Frontal cortex (tissue), 4 donors: Measurements from ENCODE around the gene AGTPBP1. TPM values are rescaled to one million over a fixed set of nuclear protein-coding genes. Genes with fewer than 3 reads are reported as not detected.
"Not testable (repeated sequence)": the region's sequence is repeated elsewhere in the genome, so short reads cannot be mapped to it uniquely, and the experiment has no call there.

ENCODE experiments used
- DNase-seq, 2 donors: peaks; one replicate each; pipeline ENCODE4 v3.0.0; 2012; ENCODE audit warnings: low spot score in 2 of 2
- FAIRE-seq: peaks from 2 replicates; lab custom pipeline; 2012; peaks lifted over from hg19 to GRCh38; lab: Jason Lieb, UNC
- total RNA-seq: library from RNA; depleted of rRNA; stranded (reverse); fragments of >200 nt; gene quantifications from one replicate; pipeline ENCODE4 v1.2.3, GENCODE V29; 2014
- donor health status: control.
- donor health status: control.
- donor health status: control.

AGTPBP1 gene
- total RNA-seq, 1 donor from 2014 or later = 418 TPM

DNA sequence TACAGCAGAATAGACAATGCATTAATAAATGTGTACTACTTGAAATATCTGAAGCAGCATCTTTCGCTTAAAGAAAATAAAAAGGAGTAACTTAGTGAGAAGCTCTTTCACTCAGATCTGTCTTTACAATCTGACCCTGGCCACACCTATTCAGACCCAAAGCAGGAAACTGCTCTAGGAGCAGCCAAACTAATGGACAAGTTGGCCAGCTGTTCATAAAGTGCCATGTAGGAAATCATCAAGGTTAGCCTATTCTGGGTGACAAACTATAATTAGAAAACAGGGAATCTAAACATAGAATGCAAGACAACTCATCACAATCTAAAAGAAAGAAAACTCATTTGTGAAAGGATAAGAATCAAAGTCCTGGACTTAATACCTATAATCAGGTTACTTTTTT is 101.3 kb downstream of the AGTPBP1 start:
- FAIRE-seq = no peak
- DNase-seq = no peak

GRCh38 chr9:85639675-85640186 is 102.0 kb downstream of the AGTPBP1 start:
- DNase-seq (no peak), FAIRE-seq (peak; percentile 69)

GRCh38 chr9:85631809-85632208 is 109.9 kb downstream of the AGTPBP1 start:
- FAIRE-seq (peak; percentile 64), DNase-seq (no peak)

DNA sequence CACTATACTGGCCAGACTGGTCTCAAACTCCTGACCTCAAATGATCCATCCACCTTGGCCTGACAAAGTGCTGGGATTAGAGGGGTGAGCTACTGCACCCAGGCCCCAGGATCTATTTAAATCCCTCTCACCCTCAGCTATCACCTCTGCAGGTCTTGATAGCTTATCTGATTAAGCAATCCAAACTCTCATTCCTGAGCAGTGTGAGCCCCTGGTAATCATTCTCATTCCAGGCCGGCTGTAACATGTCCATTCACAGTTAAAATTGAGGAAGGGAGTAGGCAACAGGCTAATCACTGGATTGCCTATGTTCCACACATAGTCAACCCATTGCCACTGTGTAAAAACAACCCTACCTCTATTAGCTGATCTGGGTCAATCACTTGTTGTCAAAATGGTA is 111.1 kb downstream of the AGTPBP1 start:
- DNase-seq (no peak), FAIRE-seq (no peak)

DNA sequence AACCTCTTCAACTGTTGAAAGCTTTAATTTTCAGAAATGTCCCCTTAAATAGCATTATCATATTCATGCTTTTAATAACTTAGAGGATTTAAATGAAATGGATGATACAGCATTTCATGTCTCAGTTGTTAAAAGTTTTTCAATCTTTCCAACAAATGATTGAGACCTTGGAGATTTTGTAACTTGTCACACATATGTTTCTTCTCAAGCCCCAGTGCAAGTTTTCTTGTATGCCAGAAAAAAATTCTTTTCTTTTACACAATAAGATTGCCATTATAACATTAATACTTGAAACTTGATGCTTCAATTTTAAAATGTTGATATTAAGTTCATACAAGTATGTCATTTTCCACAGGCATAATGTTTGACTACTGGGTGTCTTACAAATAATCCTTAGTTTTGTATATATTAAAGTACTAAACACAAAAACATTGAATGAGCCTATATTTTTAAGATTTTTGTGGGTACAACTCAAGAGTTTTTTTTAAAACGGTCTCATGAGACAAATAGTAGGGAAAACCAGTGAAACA is 124.5 kb downstream of the AGTPBP1 start:
- FAIRE-seq = peak; percentile 6

DNA sequence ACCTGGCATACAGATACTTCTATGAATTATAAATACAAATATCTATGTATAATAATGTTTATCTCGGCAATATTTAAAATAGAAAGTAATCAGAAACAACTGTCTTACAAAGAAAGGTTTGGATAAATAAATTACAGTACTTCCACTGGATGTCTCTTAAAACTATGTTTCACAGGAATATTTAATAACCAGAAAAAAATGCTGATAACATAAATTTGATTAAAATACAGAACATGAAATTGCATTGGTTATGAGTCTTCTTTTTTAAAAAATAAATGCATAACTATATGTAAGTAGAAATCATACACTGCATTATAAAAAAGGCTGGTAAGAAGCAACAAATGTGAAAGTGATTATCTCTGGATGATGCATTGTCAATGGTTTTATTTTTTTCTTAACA is 126.0 kb downstream of the AGTPBP1 start:
- no peak for FAIRE-seq
- DNase-seq = no peak

More for the DNA sequence above, 124.5 kb downstream of the AGTPBP1 start:
- no peak for DNase-seq

DNA sequence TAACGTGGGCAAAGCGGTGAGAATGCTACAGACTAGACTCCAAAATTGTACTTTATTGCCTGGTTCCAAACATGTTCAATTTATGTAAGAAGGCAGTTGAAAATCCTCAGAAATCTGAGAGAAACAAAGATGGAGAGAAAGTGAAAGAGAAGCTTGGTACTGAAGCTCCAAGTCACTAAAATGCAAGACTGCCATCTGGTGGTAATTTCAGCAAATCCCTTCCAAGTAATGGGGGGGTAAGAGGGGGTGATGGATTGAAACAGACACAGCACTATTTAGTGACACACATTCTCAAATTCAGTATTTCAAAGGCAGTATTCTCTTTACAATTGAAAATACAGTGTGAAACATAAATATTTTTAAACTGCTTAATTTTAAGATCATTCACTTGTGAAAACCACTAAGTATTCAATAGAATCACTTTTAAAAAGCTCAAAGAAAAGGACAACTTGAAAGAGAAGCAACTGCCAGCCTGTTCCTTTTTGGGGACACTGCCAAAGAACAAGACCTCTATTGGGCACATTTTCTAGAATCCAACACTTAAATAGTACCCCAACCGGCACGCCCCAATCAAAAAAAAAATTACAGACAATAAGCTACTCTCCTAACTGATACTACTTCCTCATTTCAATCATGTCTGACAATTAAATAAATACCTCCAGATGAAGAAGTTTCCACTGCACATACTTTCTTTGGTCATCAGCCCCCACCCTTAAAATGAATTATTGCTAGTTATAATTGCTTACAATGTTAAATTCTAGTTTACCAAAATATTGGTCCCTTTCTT is 131.5 kb downstream of the AGTPBP1 start:
- DNase-seq (peak; percentile 49 to 53), FAIRE-seq (peak; percentile 92)

- no peak for FAIRE-seq
- DNase-seq = no peak
Measured at GRCh38 chr9:85605905-85606304, 135.8 kb downstream of the AGTPBP1 start.

DNA sequence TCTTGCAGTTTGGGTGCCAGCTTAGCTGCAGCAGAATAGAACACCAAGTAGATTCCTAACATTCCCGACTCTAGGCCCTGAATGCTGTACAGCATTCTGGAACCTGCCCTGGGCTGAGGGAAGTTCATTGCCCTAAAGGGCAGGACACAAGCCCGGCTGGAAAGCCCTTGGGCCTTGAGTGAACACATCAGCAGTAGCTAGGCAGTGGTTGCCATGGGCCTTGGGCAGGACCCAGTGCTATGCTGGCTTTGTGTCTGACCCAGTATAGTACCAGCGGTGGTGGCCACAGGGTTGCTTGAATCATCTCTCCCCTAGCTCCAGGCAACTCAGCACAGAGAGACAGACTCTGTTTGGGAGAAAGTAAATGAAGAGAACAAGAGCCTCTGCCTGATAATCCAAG is 137.8 kb downstream of the AGTPBP1 start:
- FAIRE-seq (no peak), DNase-seq (no peak)

- DNase-seq (no peak), FAIRE-seq (no peak)
Measured at GRCh38 chr9:85602742-85603141, 139.0 kb downstream of the AGTPBP1 start.

DNA sequence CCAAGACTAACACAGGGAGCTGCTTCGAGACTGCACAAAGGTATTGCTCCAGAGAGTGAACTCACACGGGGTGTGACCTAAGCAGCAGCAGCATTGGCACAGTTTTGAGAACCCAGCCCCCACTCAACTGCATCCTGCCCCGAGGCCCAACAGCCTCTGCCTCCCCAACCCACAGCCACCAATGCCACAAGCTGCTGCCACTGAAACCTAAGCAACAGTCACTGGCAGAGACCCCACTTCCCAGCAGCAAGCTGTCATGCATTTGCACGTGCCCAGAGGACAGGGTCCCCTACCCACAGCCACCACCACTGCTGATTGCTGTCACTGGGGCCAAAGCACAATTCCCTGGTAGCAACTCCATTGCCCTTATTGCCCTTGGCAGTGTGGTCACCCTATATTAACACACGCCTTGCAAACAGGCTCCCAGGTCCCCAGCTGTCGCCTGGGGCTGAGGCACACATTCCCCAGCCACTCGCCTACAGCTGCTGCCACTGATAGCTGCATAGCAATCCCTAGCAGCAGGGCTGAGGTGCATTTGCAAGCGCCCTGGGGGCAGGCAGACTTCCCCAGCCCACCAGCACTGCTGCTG is 141.0 kb downstream of the AGTPBP1 start:
- DNase-seq (no peak), FAIRE-seq (no peak)

- FAIRE-seq = no peak
- no peak for DNase-seq
Measured at GRCh38 chr9:85599540-85600105, 142.1 kb downstream of the AGTPBP1 start.

GRCh38 chr9:85594316-85594715 is 147.4 kb downstream of the AGTPBP1 start:
- FAIRE-seq = no peak
- DNase-seq = no peak

GRCh38 chr9:85586684-85587083 is 155.1 kb downstream of the AGTPBP1 start:
- FAIRE-seq (no peak), DNase-seq (no peak)

- FAIRE-seq (peak; percentile 39), DNase-seq (no peak)
Measured at GRCh38 chr9:85577353-85577952, 164.3 kb downstream of the AGTPBP1 start.

DNA sequence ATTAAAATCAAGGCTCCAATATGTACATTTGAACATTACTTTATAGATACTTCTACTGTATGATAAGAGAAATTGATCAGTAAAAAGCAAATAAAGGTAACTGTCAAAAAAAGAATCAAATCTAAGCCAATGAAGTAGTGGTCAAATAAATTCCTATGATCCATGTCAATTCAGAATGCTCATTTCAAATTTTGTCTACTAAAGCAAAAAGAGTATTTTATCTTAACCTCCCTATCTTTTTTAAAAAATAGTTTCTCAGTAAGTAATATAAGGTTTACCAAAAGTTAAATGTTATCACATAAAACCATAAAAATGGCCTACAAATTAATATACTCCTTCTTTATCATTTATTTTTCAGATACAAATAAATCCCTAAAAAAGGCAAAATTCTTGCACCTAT is 165.9 kb downstream of the AGTPBP1 start:
- peak; percentile 48 for FAIRE-seq

DNA sequence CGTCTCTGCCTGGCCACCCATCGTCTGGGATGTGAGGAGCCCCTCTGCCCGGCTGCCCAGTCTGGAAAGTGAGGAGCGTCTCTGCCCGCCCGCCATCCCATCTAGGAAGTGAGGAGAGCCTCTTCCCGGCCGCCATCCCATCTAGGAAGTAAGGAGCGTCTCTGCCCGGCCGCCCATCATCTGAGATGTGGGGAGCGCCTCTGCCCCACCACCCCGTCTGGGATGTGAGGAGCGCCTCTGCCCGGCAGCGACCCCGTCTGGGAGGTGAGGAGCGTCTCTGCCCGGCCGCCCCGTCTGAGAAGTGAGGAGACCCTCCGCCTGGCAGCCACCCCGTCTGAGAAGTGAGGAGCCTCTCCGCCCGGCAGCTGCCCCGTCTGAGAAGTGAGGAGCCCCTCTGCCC is 168.2 kb downstream of the AGTPBP1 start:
- DNase-seq, FAIRE-seq: not testable (repeated sequence)

More for the DNA sequence above, 165.9 kb downstream of the AGTPBP1 start:
- DNase-seq = no peak

- not testable (repeated sequence) for DNase-seq, FAIRE-seq
Measured at GRCh38 chr9:85572917-85573316, 168.8 kb downstream of the AGTPBP1 start.

DNA sequence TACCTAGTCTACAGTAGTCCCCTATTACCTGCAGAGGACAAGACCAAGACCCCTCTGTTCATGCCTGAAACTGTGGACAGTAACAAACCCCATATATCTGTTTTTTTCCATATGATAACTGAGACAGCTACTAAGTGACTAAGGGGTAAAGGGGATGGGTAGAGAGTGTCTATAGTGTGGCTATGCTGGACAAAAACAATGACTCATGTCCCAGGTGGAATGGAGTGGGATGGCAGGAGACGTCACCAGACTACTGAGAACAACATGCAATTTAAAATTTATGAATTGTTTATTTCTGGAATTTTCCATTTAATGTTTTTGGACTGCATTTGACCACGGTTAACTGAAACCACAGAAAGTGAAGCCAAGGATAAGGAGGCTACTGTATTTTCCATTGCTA is 171.8 kb downstream of the AGTPBP1 start:
- FAIRE-seq (no peak), DNase-seq (peak in 1 of 2 donors; percentile 7)

DNA sequence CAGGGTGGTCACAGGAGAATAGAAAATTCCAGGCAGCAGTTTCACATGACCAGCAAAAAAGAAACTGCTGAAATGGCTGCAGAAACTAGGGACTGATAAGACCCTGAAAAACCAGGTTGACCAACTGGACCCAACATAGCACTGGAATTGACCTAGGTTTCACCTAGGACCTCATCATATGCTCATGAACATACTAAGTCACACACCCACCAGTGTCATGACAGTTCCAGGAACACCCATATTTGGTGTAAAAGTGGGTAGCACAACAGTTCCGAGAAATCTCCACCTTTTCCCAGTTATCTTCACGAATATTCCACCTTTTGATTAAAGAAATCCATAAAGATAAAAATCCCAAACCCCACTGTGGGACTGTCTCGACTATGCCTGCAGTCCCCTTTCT is 182.2 kb downstream of the AGTPBP1 start:
- FAIRE-seq (no peak), DNase-seq (no peak)
